Smooth muscle cell (in vitro differentiated cells): ENCODE data around the gene DBN1. TPM values are rescaled to one million over a fixed set of nuclear protein-coding genes. Genes with fewer than 3 reads are reported as not detected.
A peak's percentile ranks its signal among the peaks of the same experiment; 100 is the strongest.

Experiments
- DNase-seq: peaks from one replicate; lab custom pipeline; 2025; ENCODE audit not compliant: unreplicated experiment; lab: John Stamatoyannopoulos, UW
- H2AFZ ChIP-seq: fragments of 200-600 bp; sonication (generic); 2 replicates; pipeline ENCODE4 v1.6.0; 2016; ENCODE audit warnings: antibody characterized with exemption, low read depth, mild to moderate bottlenecking
- H3F3A ChIP-seq: fragments of 200-600 bp; sonication (generic); 2 replicates; pipeline ENCODE4 v1.6.0; 2017; ENCODE audit warnings: antibody characterized with exemption, low read depth
- H3K27ac ChIP-seq: fragments of 200-600 bp; sonication (generic); 2 replicates; pipeline ENCODE4 v1.5.1; 2016; ENCODE audit warnings: low read depth, mild to moderate bottlenecking
- H3K27me3 ChIP-seq: fragments of 200-600 bp; sonication (generic); 2 replicates; pipeline ENCODE4 v1.6.1; 2016; ENCODE audit warnings: low read depth, mild to moderate bottlenecking
- H3K36me3 ChIP-seq: fragments of 200-600 bp; sonication (generic); 2 replicates; pipeline ENCODE4 v1.5.1; 2016; ENCODE audit warnings: low read depth
- H3K4me1 ChIP-seq: fragments of 200-600 bp; sonication (generic); 2 replicates; pipeline ENCODE4 v1.5.1; 2016; ENCODE audit warnings: low read depth
- H3K4me2 ChIP-seq: fragments of 200-600 bp; sonication (generic); 2 replicates; pipeline ENCODE4 v1.6.0; 2016; ENCODE audit warnings: mild to moderate bottlenecking
- H3K4me3 ChIP-seq: fragments of 200-600 bp; sonication (generic); 2 replicates; pipeline ENCODE4 v1.5.1; 2016; ENCODE audit warnings: mild to moderate bottlenecking
- H3K79me2 ChIP-seq: fragments of 200-600 bp; sonication (generic); 2 replicates; pipeline ENCODE4 v1.6.0; 2016; ENCODE audit warnings: low read depth, mild to moderate bottlenecking
- H3K9ac ChIP-seq: fragments of 200-600 bp; sonication (generic); 2 replicates; pipeline ENCODE4 v1.6.0; 2016; ENCODE audit warnings: low read depth
- H3K9me3 ChIP-seq: fragments of 200-600 bp; sonication (generic); replicated peaks from 2 replicates; pipeline ENCODE4 v1.5.1; 2016; ENCODE audit warnings: low read depth
- H4K20me1 ChIP-seq: fragments of 200-600 bp; sonication (generic); 2 replicates; pipeline ENCODE4 v1.6.0; 2016; ENCODE audit warnings: low read depth
- CTCF ChIP-seq: fragments of 200-600 bp; sonication (generic); IDR thresholded peaks from 2 replicates; pipeline ENCODE4 v1.5.1; 2017; ENCODE audit warnings: borderline replicate concordance, mild to moderate bottlenecking, antibody characterized with exemption; ENCODE audit not compliant: insufficient read depth, poor library complexity, severe bottlenecking
- WGBS: methylation state at CpG from one replicate; pipeline ENCODE4 v1.1.7; 2016; ENCODE audit warnings: low lambda C conversion rate; 5-methylcytosine and 5-hydroxymethylcytosine counted together
- polyA plus RNA-seq: library from polyadenylated mRNA; unstranded; fragments of >200 nt; fragmentation: Nextera tagmentation; extraction: Ambion mirVana; gene quantifications from 2 replicates; pipeline ENCODE4 v1.2.1, GENCODE V29; 2016
- total RNA-seq: library from RNA; depleted of rRNA; stranded (reverse); fragments of >200 nt; gene quantifications from 2 replicates; pipeline ENCODE4 v1.2.3, GENCODE V29; 2014

Gene DBN1
- total and polyA plus RNA-seq, 2 experiments from 2014 or later, result 116 to 202 TPM

GRCh38 chr5:177507596-177508220, 34.3 kb upstream of the DBN1 start:
- H4K20me1 ChIP-seq, result no peaks in the 10 kb centered on the region
- no peak overlapping the region for H3K4me2 ChIP-seq
- no peak overlapping the region for H3K4me3 ChIP-seq
- DNase-seq, result no peak
- WGBS, result 92% methylated on average over 17 of the region's 17 CpGs
- H3K27ac ChIP-seq, result no peak overlapping the region
- no peaks in the 10 kb centered on the region for H3K4me1 ChIP-seq
- H3K9ac ChIP-seq, result no peak overlapping the region
- H2AFZ ChIP-seq, result no peak overlapping the region
- no peaks in the 10 kb centered on the region for H3K27me3 ChIP-seq
- no peaks in the 10 kb centered on the region for H3F3A ChIP-seq
- TF ChIP-seq CTCF, result no peak
- H3K79me2 ChIP-seq, result no peaks in the 10 kb centered on the region
- no peaks in the 10 kb centered on the region for H3K36me3 ChIP-seq
- H3K9me3 ChIP-seq, result no peaks in the 10 kb centered on the region

DNA sequence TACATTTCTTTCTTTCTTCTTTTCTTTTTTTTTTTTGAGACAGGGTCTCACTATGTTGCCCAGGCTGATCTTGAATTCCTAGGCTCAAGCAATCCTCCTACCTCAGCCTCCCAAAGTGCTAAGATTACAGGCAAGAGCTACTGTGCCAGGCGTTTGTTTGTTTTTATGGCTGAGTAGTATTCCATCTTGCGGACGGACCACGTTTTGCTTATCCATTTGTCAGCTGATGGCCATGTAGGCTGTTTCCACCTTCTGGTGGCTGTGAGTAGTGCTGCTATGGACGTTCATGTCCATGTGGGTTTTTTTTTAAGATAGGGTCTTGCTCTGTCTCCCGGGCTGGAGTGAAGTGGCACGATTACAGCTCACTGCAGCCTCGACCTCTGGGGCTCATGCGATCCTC, 33.7 kb upstream of the DBN1 start:
- WGBS, result 93% methylated on average over 9 of the region's 9 CpGs
- TF ChIP-seq CTCF, result peak; percentile 20
- Histone ChIP-seq H3K9ac (no peak overlapping the region), H2AFZ (no peak overlapping the region), H3F3A (no peaks in the 10 kb centered on the region), H3K9me3 (no peaks in the 10 kb centered on the region), H3K27ac (no peak overlapping the region), H3K4me1 (no peaks in the 10 kb centered on the region), H3K4me2 (no peak overlapping the region), H3K79me2 (no peaks in the 10 kb centered on the region), H3K27me3 (no peaks in the 10 kb centered on the region), H4K20me1 (no peaks in the 10 kb centered on the region), H3K36me3 (no peaks in the 10 kb centered on the region), H3K4me3 (no peak overlapping the region)
- no peak for DNase-seq

DNA sequence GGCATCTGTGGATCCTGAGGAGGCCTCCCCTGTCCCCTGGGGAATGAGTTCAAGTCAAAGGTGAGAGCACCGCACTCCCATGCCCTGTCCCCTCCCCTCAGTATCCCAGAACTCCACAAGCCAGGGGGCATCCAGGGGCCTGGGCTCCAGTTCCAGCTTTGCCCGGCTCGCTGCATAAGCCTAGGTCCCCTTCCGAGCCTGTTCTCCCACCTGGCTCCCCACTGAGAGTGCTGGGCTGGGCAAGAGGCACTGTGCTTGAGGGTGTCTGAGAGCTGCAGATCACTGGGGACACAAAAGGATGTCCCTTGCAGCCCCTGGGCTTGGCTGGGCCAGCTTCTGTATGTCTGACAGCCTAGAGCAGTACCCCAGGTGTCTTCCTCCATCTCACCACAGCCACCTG, 31.6 kb upstream of the DBN1 start:
- no peaks in the 10 kb centered on the region for H4K20me1 ChIP-seq
- no peak overlapping the region for H3K9ac ChIP-seq
- H3K36me3 ChIP-seq, result no peaks in the 10 kb centered on the region
- no peak overlapping the region for H3K4me2 ChIP-seq
- H3K4me1 ChIP-seq, result peaks cover 11% of the 10 kb centered on the region
- DNase-seq, result no peak
- H3K27me3 ChIP-seq, result no peaks in the 10 kb centered on the region
- H2AFZ ChIP-seq, result no peak overlapping the region
- no peaks in the 10 kb centered on the region for H3K79me2 ChIP-seq
- H3K9me3 ChIP-seq, result no peaks in the 10 kb centered on the region
- no peak for TF ChIP-seq CTCF
- H3F3A ChIP-seq, result peaks cover 4% of the 10 kb centered on the region
- 99% methylated on average over 4 of the region's 4 CpGs for WGBS
- H3K27ac ChIP-seq, result no peak overlapping the region
- no peak overlapping the region for H3K4me3 ChIP-seq
